SK-N-MC (cell line): Measurements from ENCODE around the gene CAPS.

Experiments
- EZH2 ChIP-seq: fragments of 200-600 bp; sonication (generic); IDR thresholded peaks from one replicate; pipeline ENCODE4 v1.6.1; 2017; ENCODE audit warnings: antibody characterized with exemption
- POLR2AphosphoS5 ChIP-seq: IDR thresholded peaks from 2 replicates; pipeline ENCODE4 v1.6.1; 2012; ENCODE audit warnings: mild to moderate bottlenecking, low read depth, low read length, borderline replicate concordance

DNA sequence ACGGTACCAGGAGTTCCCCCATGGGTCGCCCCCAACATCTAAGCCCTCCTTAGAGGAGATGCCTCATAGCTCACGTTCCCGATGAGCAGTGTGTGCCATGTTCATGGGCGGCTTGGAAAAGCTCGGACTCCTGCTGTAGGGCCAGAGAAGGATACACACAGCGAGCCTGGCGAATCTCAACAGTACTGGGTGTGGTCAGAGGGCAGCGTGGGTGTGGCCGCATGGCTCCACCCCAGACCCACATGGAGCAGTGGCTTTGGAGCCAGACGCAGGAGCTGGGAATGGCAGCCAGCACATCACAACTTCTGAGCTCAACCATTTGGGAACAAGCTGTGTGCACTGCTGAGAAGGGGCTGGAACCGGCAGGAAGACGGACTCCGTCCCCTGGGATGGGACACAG is 15.6 kb downstream of the CAPS start:
- TF ChIP-seq POLR2AphosphoS5 (no peak), EZH2 (no peak)
